CD8-positive, alpha-beta memory T cell (primary cell): ENCODE results near the gene CD82. TPM values are rescaled to one million over a fixed set of nuclear protein-coding genes. Genes with fewer than 3 reads are reported as not detected.

Experiments used
- CTCF ChIA-PET: fragments of 350-600 bp; sonication (Branson Sonifier 250); formaldehyde crosslinking; loops from one replicate; lab custom pipeline; 2021; ENCODE audit warnings: antibody characterized with exemption; lab: Charles Lee
- POLR2A ChIA-PET: fragments of 350-600 bp; sonication (Branson Sonifier 250); formaldehyde crosslinking; loops from one replicate; lab custom pipeline; 2021; ENCODE audit warnings: antibody characterized with exemption; lab: Charles Lee
- DNase-seq, 5 donors: peaks; one replicate each; pipeline versions ENCODE4 v3.0.0 to v3.0.0-alpha.2; 2020 to 2022; ENCODE audit warnings: mixed read lengths in 1 of 5
- H3K27ac ChIP-seq: one replicate; pipeline ENCODE4 v1.7.0; 2013; ENCODE audit warnings: low read depth, mild to moderate bottlenecking, low read length, moderate library complexity
- H3K27me3 ChIP-seq: 2 replicates; pipeline ENCODE4 v1.7.0; 2013; ENCODE audit warnings: low read length, mild to moderate bottlenecking; ENCODE audit not compliant: insufficient read depth, poor library complexity, severe bottlenecking
- H3K36me3 ChIP-seq: 2 replicates; pipeline ENCODE4 v1.7.0; 2013; ENCODE audit warnings: mild to moderate bottlenecking, low read length, moderate library complexity; ENCODE audit not compliant: insufficient read depth
- H3K4me1 ChIP-seq: 2 replicates; pipeline ENCODE4 v1.7.0; 2013; ENCODE audit warnings: mild to moderate bottlenecking, low read length, moderate library complexity; ENCODE audit not compliant: insufficient read depth
- H3K4me3 ChIP-seq: 2 replicates; pipeline ENCODE4 v1.7.0; 2013; ENCODE audit warnings: mild to moderate bottlenecking, low read length
- H3K9me3 ChIP-seq: 2 replicates; pipeline ENCODE4 v1.7.0; 2013; ENCODE audit warnings: mild to moderate bottlenecking, low read length
- H3K27ac Mint-ChIP-seq, 8 donors: one replicate each; pipeline ENCODE4 v1.8.0; 2020 to 2021; ENCODE audit warnings: mixed read lengths in 8 of 8, mild to moderate bottlenecking in 6 of 8, inconsistent platforms in 3 of 8, moderate library complexity in 3 of 8
- H3K27me3 Mint-ChIP-seq, 2 donors: one replicate each; pipeline ENCODE4 v1.8.0; 2020 to 2021; ENCODE audit warnings: mixed read lengths in 2 of 2, mild to moderate bottlenecking in 1 of 2, moderate library complexity in 1 of 2
- H3K36me3 Mint-ChIP-seq, 3 donors: one replicate each; pipeline ENCODE4 v1.8.0; 2020 to 2021; ENCODE audit warnings: mixed read lengths in 3 of 3, inconsistent platforms in 1 of 3, mild to moderate bottlenecking in 1 of 3
- H3K4me1 Mint-ChIP-seq, 3 donors: one replicate each; pipeline ENCODE4 v1.8.0; 2020 to 2021; ENCODE audit warnings: mixed read lengths in 3 of 3, inconsistent platforms in 1 of 3, mild to moderate bottlenecking in 1 of 3
- H3K4me3 Mint-ChIP-seq, 7 donors: one replicate each; pipeline ENCODE4 v1.8.0; 2020 to 2021; ENCODE audit warnings: mixed read lengths in 7 of 7, mild to moderate bottlenecking in 6 of 7, moderate library complexity in 4 of 7, inconsistent platforms in 2 of 7
- H3K9me3 Mint-ChIP-seq, 5 donors: one replicate each; pipeline ENCODE4 v1.8.0; 2020 to 2022; ENCODE audit warnings: mixed read lengths in 5 of 5, mild to moderate bottlenecking in 3 of 5, moderate library complexity in 2 of 5, inconsistent platforms in 1 of 5
- polyA plus RNA-seq: library from polyadenylated mRNA; unstranded; fragments of 300-500 nt; fragmentation: Illumina TruSeq; gene quantifications from one replicate; pipeline ENCODE4 v1.2.3, GENCODE V29; 2021
- total RNA-seq, 2 experiments: library from RNA; stranded (reverse); gene quantifications; one replicate each; pipeline ENCODE4 v1.2.3, GENCODE V29; 2021

CD82 gene
- total and polyA plus RNA-seq, 3 experiments from 2014 or later: 131 to 388 (median 356) TPM

DNA sequence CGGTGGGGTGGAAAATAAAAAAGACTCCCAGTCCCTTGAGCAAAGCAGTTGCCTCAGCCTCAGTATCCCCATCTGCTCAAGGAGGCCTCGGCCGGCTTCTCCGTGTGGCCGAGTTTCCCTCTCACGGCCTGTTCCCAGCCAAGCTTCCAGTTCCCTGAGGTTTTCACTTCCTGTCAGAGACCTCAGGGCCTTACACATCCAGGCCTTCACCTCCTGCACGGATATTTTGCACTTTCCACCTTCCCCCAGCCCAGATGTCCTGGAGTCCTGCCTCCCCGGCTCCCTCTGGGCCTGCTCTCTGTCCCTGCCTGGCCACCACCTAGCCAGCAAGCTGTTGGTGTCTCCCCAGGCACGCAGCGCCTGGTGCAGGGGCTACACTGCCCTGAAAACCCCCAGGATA, 41.1 kb upstream of the CD82 start:
- no peaks in the 10 kb centered on the region for H3K4me1 ChIP-seq
- Mint-ChIP-seq H3K9me3 (no peaks in the 10 kb centered on the region), H3K36me3 (no peaks in the 10 kb centered on the region), H3K4me3 (no peak overlapping the region), H3K4me1 (peaks cover 0 to 2% (median 0%) of the 10 kb centered on the region in 3 donors), H3K27me3 (peaks cover 16 to 36% of the 10 kb centered on the region in 2 donors), H3K27ac (no peak overlapping the region)
- POLR2A ChIA-PET: no interaction called here
- no peaks in the 10 kb centered on the region for H3K36me3 ChIP-seq
- CTCF ChIA-PET: interaction anchor here (0.6 to 1.6 kb wide), 5 partner anchors 11 to 93 kb away, joined by 3 to 9 read pairs (median 3); no protein-coding TSS in a partner anchor
- no peaks in the 10 kb centered on the region for H3K27me3 ChIP-seq
- no peak for DNase-seq
- no peaks in the 10 kb centered on the region for H3K9me3 ChIP-seq
- no peak overlapping the region for H3K27ac ChIP-seq
- H3K4me3 ChIP-seq: no peak overlapping the region

GRCh38 chr11:44524751-44525201, 40.7 kb upstream of the CD82 start:
- H3K4me1 ChIP-seq: no peaks in the 10 kb centered on the region
- peak overlapping the region; percentile 9 for H3K27ac ChIP-seq
- H3K4me3 Mint-ChIP-seq: no peak overlapping the region
- H3K4me1 Mint-ChIP-seq: peaks cover under 1 to 2% (median under 1%) of the 10 kb centered on the region in 3 donors
- POLR2A ChIA-PET: no interaction called here
- no peak overlapping the region for H3K4me3 ChIP-seq
- H3K27ac Mint-ChIP-seq: peak overlapping the region in 1 of 8 donors; percentile 71
- H3K36me3 Mint-ChIP-seq: no peaks in the 10 kb centered on the region
- no peaks in the 10 kb centered on the region for H3K27me3 ChIP-seq
- no peak for DNase-seq
- no peaks in the 10 kb centered on the region for H3K9me3 Mint-ChIP-seq
- H3K36me3 ChIP-seq: no peaks in the 10 kb centered on the region
- H3K9me3 ChIP-seq: no peaks in the 10 kb centered on the region
- CTCF ChIA-PET: interaction anchor here (1.6 kb wide), 1 partner anchor 10 kb away, joined by 9 read pairs; no protein-coding TSS in a partner anchor
- peaks cover 16 to 32% of the 10 kb centered on the region in 2 donors for H3K27me3 Mint-ChIP-seq

GRCh38 chr11:44525473-44526252, 39.8 kb upstream of the CD82 start:
- no peak for DNase-seq
- Mint-ChIP-seq H3K36me3 (no peaks in the 10 kb centered on the region), H3K9me3 (no peaks in the 10 kb centered on the region), H3K27me3 (peaks cover 16 to 28% of the 10 kb centered on the region in 2 donors), H3K4me1 (peaks cover 9 to 11% (median 9%) of the 10 kb centered on the region in 3 donors), H3K4me3 (no peak overlapping the region), H3K27ac (no peak overlapping the region)
- H3K4me3 ChIP-seq: no peak overlapping the region
- no peaks in the 10 kb centered on the region for H3K27me3 ChIP-seq
- no peaks in the 10 kb centered on the region for H3K36me3 ChIP-seq
- no peaks in the 10 kb centered on the region for H3K9me3 ChIP-seq
- POLR2A ChIA-PET: no interaction called here
- H3K4me1 ChIP-seq: no peaks in the 10 kb centered on the region
- CTCF ChIA-PET: no interaction called here
- H3K27ac ChIP-seq: no peak overlapping the region

GRCh38 chr11:44526438-44526837, 39.0 kb upstream of the CD82 start:
- peaks cover 16 to 20% of the 10 kb centered on the region in 2 donors for H3K27me3 Mint-ChIP-seq
- H3K9me3 Mint-ChIP-seq: no peaks in the 10 kb centered on the region
- CTCF ChIA-PET: no interaction called here
- Histone ChIP-seq H3K27ac (no peak overlapping the region), H3K4me1 (no peaks in the 10 kb centered on the region), H3K27me3 (no peaks in the 10 kb centered on the region), H3K36me3 (no peaks in the 10 kb centered on the region), H3K4me3 (no peak overlapping the region), H3K9me3 (no peaks in the 10 kb centered on the region)
- no peak overlapping the region for H3K27ac Mint-ChIP-seq
- no peak for DNase-seq
- no peak overlapping the region for H3K4me3 Mint-ChIP-seq
- H3K36me3 Mint-ChIP-seq: no peaks in the 10 kb centered on the region
- H3K4me1 Mint-ChIP-seq: peaks cover 11 to 14% (median 12%) of the 10 kb centered on the region in 3 donors
- POLR2A ChIA-PET: no interaction called here

DNA sequence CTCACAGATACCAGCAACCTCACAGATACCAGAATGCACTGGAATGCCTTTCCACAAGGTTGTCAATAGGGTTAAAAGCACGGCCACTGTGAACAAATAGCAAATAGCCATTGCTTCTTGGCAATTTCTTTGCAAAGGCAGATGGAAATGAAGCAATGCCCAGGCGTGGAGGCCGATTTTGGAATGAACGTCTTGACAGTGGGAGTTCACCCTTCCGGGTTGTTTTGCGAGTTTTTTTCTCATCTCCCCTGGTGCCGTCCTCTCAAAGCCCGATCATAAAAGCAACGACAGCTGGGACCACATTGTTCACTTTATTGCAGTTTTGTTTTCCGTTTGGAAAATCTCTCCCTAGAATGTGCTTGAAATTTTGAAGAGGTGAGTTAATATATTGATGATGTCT, 38.0 kb upstream of the CD82 start:
- no peaks in the 10 kb centered on the region for H3K9me3 ChIP-seq
- Mint-ChIP-seq H3K27ac (no peak overlapping the region), H3K4me1 (peaks cover 11 to 14% (median 12%) of the 10 kb centered on the region in 3 donors), H3K36me3 (no peaks in the 10 kb centered on the region), H3K4me3 (no peak overlapping the region), H3K9me3 (no peaks in the 10 kb centered on the region), H3K27me3 (peaks cover 13 to 15% of the 10 kb centered on the region in 2 donors)
- ChIA-PET CTCF (no interaction called here), POLR2A (no interaction called here)
- H3K27ac ChIP-seq: no peak overlapping the region
- H3K4me1 ChIP-seq: no peaks in the 10 kb centered on the region
- H3K27me3 ChIP-seq: no peaks in the 10 kb centered on the region
- no peaks in the 10 kb centered on the region for H3K36me3 ChIP-seq
- no peak for DNase-seq
- H3K4me3 ChIP-seq: no peak overlapping the region

GRCh38 chr11:44528103-44528502, 37.4 kb upstream of the CD82 start:
- ChIA-PET POLR2A (no interaction called here), CTCF (no interaction called here)
- no peaks in the 10 kb centered on the region for H3K9me3 ChIP-seq
- no peaks in the 10 kb centered on the region for H3K36me3 ChIP-seq
- H3K4me1 ChIP-seq: no peaks in the 10 kb centered on the region
- no peak overlapping the region for H3K4me3 ChIP-seq
- H3K4me3 Mint-ChIP-seq: no peak overlapping the region
- no peaks in the 10 kb centered on the region for H3K27me3 ChIP-seq
- H3K36me3 Mint-ChIP-seq: no peaks in the 10 kb centered on the region
- peaks cover 9 to 13% of the 10 kb centered on the region in 2 donors for H3K27me3 Mint-ChIP-seq
- no peaks in the 10 kb centered on the region for H3K9me3 Mint-ChIP-seq
- H3K27ac ChIP-seq: peak overlapping the region; percentile 7
- DNase-seq: no peak
- no peak overlapping the region for H3K27ac Mint-ChIP-seq
- peaks cover 11 to 14% (median 12%) of the 10 kb centered on the region in 3 donors for H3K4me1 Mint-ChIP-seq

- peaks cover 11 to 14% (median 11%) of the 10 kb centered on the region in 3 donors for H3K4me1 Mint-ChIP-seq
- no peak overlapping the region for H3K27ac Mint-ChIP-seq
- Histone ChIP-seq H3K9me3 (no peaks in the 10 kb centered on the region), H3K27ac (no peak overlapping the region), H3K4me3 (no peak overlapping the region), H3K4me1 (no peaks in the 10 kb centered on the region), H3K27me3 (no peaks in the 10 kb centered on the region), H3K36me3 (no peaks in the 10 kb centered on the region)
- DNase-seq: no peak
- no peaks in the 10 kb centered on the region for H3K36me3 Mint-ChIP-seq
- H3K9me3 Mint-ChIP-seq: no peaks in the 10 kb centered on the region
- no peak overlapping the region for H3K4me3 Mint-ChIP-seq
- ChIA-PET POLR2A (no interaction called here), CTCF (no interaction called here)
- peaks cover 9 to 13% of the 10 kb centered on the region in 2 donors for H3K27me3 Mint-ChIP-seq
Observed at GRCh38 chr11:44528581-44528980, 36.9 kb upstream of the CD82 start.

DNA sequence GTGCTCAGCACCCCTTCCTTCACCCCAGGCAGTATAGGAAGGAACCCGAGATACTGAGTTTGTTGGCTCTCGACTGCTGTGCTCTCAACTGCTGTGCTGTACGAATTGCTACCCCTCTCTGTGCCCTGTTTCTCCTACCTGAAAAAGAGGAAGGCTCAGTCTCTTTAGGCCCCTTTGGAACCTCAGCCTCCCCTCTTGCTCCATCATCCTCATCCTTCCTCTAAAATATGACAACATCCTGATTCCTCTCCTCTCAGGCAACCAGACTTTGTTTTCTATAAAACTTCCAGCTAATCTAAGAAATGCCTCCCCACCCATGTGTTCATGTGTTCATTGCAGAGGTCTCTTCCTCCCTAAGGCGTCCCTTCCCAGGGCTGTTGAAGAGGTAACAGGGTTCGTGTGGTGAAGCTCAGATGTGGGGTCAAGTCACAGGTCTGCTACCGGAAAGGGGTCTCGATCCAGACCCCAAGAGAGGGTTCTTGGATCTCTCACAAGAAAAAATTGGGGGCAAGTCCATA, 35.5 kb upstream of the CD82 start:
- Histone ChIP-seq H3K4me3 (no peak overlapping the region), H3K9me3 (no peaks in the 10 kb centered on the region), H3K27me3 (no peaks in the 10 kb centered on the region), H3K27ac (peak overlapping the region; percentile 74), H3K36me3 (no peaks in the 10 kb centered on the region), H3K4me1 (no peaks in the 10 kb centered on the region)
- peak overlapping the region in 3 of 8 donors; percentile 4 to 44 (median 17) for H3K27ac Mint-ChIP-seq
- H3K36me3 Mint-ChIP-seq: no peaks in the 10 kb centered on the region
- ChIA-PET CTCF (no interaction called here), POLR2A (no interaction called here)
- no peak for DNase-seq
- peaks cover 9 to 15% of the 10 kb centered on the region in 2 donors for H3K27me3 Mint-ChIP-seq
- H3K4me1 Mint-ChIP-seq: peaks cover 10 to 14% (median 11%) of the 10 kb centered on the region in 3 donors
- peak overlapping the region in 2 of 7 donors; percentile 3 to 6 for H3K4me3 Mint-ChIP-seq
- no peaks in the 10 kb centered on the region for H3K9me3 Mint-ChIP-seq
